ENCODE results near the gene CSF3R.

DNA sequence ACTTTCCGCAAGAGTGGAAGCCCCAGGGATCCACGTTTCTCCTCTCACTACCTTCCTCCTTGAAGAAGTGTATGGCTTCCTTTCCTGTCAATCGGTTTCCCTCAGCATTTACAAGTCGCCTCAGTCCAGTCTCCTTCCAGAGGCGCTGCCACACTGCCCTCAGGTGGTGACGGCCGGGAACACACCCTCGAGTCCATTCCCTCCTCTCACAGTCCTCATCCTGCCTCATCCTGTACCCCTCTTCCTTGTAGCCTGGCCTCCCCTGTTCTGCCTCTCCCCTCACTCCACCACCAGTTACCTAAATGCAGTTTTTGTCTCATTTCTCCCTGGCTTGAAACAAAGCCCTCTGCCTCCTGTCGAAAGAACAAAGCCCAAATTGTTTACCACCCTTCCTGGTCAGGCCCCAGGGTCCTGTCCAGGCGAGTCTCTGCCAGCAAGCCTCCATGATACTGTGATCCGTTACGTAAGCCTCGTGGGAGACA is 61.8 kb downstream of the CSF3R start:
- TF ChIP-seq POLR2AphosphoS5 (IDR thresholded peaks at IDR 0.05; ENCODE audit: low read depth, low read length) (no peak), POLR2A (IDR thresholded peaks at IDR 0.05; ENCODE audit: low read depth, low read length) (no peak), TAF1 (IDR thresholded peaks at IDR 0.05; ENCODE audit: low read depth, low read length) (no peak), SPI1 (IDR thresholded peaks at IDR 0.05; ENCODE audit: low read depth, low read length) (0 out of 2 replicates have a peak, but pooled peaks have one; percentile 9), POU2F2 (IDR thresholded peaks at IDR 0.05; ENCODE audit: low read depth, low read length) (no peak), PAX5 (IDR thresholded peaks at IDR 0.05; ENCODE audit: insufficient read depth, low read length, severe bottlenecking) (no peak)
